HFF-Myc (cell line): Measurements from ENCODE around the gene LAD1.

ENCODE experiments used
- DNase-seq: peaks from one replicate; pipeline ENCODE4 v3.0.0-alpha.2; 2011; ENCODE audit warnings: low read depth; ENCODE audit errors: extremely low read depth
- H3K4me3 ChIP-seq: replicated peaks from 2 replicates; pipeline ENCODE4 v1.5.1; 2011; ENCODE audit warnings: low read depth, mild to moderate bottlenecking, control low read depth, low read length
- TF ChIP-seq, protein P1 (sequence below): IDR thresholded peaks from 2 replicates; pipeline ENCODE4 v1.5.1; 2012; ENCODE audit warnings: mild to moderate bottlenecking, low read depth, low read length, control low read depth; ENCODE audit errors: missing control alignments

LAD1 gene

DNA sequence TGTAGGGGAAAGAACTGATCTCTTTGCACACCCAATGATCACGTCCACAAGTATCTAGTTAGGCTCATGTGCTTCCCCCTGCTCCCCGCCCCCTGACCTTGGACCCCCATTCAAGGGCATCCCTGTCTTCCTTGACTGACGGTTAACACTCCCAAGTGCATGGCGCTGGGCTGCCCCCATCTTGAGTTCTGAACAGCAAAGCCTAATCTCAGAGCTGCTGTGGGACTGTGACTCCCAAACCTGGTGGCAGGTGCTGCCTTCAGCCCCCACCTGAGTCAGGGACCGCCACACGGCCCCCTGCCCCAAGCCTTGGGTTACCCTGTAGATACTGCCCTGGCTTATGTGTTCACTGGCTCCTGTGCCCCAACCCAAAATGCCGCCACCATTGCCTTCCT lies 21.5 kb upstream of the LAD1 start:
- TF ChIP-seq, protein P1, sequence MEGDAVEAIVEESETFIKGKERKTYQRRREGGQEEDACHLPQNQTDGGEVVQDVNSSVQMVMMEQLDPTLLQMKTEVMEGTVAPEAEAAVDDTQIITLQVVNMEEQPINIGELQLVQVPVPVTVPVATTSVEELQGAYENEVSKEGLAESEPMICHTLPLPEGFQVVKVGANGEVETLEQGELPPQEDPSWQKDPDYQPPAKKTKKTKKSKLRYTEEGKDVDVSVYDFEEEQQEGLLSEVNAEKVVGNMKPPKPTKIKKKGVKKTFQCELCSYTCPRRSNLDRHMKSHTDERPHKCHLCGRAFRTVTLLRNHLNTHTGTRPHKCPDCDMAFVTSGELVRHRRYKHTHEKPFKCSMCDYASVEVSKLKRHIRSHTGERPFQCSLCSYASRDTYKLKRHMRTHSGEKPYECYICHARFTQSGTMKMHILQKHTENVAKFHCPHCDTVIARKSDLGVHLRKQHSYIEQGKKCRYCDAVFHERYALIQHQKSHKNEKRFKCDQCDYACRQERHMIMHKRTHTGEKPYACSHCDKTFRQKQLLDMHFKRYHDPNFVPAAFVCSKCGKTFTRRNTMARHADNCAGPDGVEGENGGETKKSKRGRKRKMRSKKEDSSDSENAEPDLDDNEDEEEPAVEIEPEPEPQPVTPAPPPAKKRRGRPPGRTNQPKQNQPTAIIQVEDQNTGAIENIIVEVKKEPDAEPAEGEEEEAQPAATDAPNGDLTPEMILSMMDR = no peak
- H3K4me3 ChIP-seq = no peak overlapping the region
- DNase-seq = no peak

DNA sequence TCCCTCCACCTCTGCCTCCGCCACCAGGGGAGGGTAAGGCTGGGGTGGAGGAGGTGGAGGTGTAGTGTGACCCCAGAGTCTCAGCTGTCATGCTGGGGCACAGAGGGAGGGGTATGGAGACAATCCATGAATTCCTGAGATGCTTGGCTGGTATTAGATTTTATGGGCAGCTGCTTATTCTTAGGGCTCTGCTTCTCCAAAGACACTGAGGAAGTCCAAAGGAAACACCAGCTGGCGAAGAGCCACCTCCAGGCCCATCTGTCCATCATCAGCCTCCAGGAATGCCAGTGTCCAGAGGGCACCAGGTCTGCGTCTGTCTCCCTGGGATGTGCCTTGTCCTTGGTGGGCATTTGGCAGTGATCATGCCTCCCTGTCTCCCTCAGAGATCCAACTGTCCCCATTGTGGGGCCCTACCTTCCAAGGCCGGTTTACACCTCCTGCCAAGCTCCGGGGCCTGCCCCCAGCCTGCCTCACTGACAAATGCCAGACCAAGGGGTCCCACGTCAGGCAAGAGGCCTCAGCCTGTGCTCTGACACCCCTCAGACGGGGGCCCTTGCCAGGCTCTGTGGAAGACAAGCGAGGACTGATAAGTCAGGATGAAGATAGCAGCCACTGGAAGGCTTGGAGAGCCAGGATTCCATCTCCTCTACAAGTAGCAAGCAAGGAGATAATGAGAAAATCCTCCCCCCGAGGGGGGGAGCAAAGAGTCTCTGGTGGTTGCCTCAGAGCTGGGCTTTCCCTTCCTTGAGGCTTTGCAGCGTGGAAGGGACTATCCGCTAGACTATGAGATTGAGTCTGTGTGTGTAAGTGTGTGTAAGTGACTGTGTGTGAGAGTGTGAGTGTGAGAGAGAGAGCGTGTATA lies 20.9 kb upstream of the LAD1 start:
- H3K4me3 ChIP-seq = no peak overlapping the region
- no peak for DNase-seq
- TF ChIP-seq, protein P1 = no peak

DNA sequence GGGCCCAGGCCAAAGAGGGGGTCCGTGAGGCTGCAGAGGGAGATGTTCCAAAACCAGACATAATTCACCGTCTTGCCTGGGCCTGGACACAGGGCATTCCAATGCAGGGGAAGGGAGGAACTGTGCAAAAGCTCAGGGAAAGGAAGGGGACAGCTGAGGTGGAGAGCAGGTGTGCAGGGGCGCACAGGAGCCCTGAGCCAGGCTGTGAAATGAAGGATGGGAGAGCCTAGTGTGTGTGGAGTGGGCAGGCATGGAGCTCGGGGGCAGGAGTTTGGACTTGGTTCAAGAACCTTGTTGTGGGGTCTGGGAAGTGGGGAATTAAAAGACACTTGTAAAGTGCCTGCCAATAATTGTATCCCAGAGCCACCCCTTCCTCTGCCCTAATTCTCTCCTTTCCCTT lies 20.1 kb upstream of the LAD1 start:
- no peak overlapping the region for H3K4me3 ChIP-seq
- TF ChIP-seq, protein P1 = no peak
- DNase-seq = no peak

DNA sequence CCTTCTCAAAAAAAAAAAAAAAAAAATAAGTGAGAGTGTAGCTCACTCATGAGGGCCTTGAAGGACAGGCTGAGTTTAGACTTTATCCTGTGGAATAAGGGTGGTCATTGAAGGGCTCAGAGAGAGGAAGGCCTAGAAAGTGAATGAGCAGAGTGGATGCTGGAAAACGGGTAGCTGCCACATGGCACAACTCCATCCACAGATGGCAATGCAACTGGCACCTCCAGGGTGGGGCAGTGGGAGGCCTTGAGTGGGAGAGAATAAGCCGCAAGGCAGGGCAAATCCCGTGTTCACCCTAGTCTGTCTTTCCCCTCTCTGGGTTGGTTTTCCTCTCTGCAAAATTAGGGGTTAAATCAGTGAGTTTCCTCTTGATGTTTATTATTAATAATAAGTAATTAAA lies 19.3 kb upstream of the LAD1 start:
- TF ChIP-seq, protein P1 = no peak
- H3K4me3 ChIP-seq = no peak overlapping the region
- DNase-seq = no peak

DNA sequence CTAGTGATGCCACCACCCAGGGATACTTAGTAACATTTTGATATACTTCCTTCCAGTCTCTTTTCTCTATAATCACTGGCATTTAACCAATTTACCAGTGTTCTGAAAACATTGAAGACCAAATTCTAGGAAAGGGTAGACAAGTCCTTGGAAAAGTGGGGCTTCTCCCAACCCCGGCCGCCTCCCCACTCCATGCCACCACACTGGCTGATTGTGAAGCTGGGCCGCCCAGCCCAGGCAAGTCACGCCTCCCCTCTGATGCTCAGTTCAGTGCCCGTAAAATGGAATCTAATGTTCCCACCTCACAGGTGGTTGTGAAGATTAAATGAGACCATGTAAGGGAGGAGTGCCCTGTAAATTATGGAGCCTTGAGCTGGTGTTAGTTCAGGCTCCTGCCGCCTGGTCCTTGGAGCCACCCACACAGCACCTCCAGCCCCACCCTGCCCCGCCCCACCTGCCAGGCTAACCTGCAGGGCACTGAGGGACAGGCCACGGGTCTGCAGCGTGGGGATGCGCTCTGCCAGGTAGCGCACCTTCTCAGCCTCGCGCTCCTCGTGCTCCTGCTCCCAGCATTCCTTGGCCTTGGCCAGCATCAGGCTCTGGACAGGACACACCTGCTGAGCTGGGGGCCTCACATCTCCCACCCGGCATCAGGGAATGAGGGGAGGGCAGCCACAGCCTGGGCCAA lies 15.1 kb upstream of the LAD1 start:
- no peak overlapping the region for H3K4me3 ChIP-seq
- TF ChIP-seq, protein P1 = no peak
- DNase-seq = no peak

DNA sequence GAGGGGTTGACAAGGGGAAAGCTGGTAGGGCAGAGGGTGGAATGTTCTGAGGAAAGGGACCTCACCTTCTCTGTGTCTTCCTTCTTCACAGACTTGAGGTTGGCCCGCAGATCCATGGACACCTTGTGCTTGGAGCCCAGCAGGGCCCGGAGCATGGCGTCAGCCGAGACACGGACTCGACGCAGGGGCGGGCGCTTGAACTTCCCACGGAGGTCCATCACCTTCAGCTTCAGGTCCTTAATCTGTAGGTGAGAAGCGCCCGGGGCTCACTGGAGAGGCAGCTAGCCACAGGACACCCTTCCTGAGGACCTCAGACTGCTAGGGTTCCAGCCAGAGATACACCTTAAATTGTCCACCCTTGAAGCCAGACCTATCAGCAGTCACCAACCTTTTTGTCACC lies 12.2 kb upstream of the LAD1 start:
- TF ChIP-seq, protein P1 = no peak
- H3K4me3 ChIP-seq = no peak overlapping the region
- DNase-seq = no peak
